Heart right ventricle (tissue), 16 donors: ENCODE data around the gene AFDN. TPM values are rescaled to one million over a fixed set of nuclear protein-coding genes. Genes with fewer than 3 reads are reported as not detected.

Experiments used
- ATAC-seq, 8 donors: fragments of 200-7000 bp; cut with Tn5 transposase; one replicate each; pipeline ENCODE4 v1.9.1; 2020; ENCODE audit warnings: mild to moderate bottlenecking in 8 of 8, moderate library complexity in 8 of 8, moderate number of reproducible peaks in 1 of 8
- DNase-seq, 2 donors: peaks; one replicate each; pipeline ENCODE4 v3.0.0-alpha.2; 2020
- H3K27ac ChIP-seq, 10 donors: fragments of 200-600 bp; sonication (generic) in 2 of 10; one replicate each; pipeline versions ENCODE4 v1.5.0 to v1.8.0; 2020 to 2022; ENCODE audit warnings: mild to moderate bottlenecking in 3 of 10
- H3K27me3 ChIP-seq, 7 donors: fragments of 200-600 bp; one replicate each; pipeline ENCODE4 v1.8.0; 2021 to 2022; ENCODE audit warnings: mild to moderate bottlenecking in 2 of 7
- H3K36me3 ChIP-seq, 9 donors: fragments of 200-600 bp; sonication (generic) in 1 of 9; one replicate each; pipeline versions ENCODE4 v1.5.0 to v1.8.0; 2020 to 2022; ENCODE audit warnings: mild to moderate bottlenecking in 2 of 9
- H3K4me1 ChIP-seq, 9 donors: fragments of 200-600 bp; sonication (generic) in 1 of 9; one replicate each; pipeline versions ENCODE4 v1.5.0 to v1.8.0; 2020 to 2022; ENCODE audit warnings: mild to moderate bottlenecking in 4 of 9
- H3K4me3 ChIP-seq, 10 donors: fragments of 200-600 bp; sonication (generic) in 2 of 10; one replicate each; pipeline versions ENCODE4 v1.5.0 to v1.8.0; 2020 to 2022; ENCODE audit warnings: mild to moderate bottlenecking in 7 of 10, moderate library complexity in 2 of 10
- H3K9me3 ChIP-seq, 11 donors: fragments of 200-600 bp in 10 of 11; sonication (generic) in 2 of 11; one replicate each; pipeline versions ENCODE4 v1.5.0 to v1.8.0; 2013 to 2022; ENCODE audit warnings: mild to moderate bottlenecking in 2 of 11, control low read depth in 1 of 11, moderate library complexity in 1 of 11
- CTCF ChIP-seq, 9 donors: fragments of 200-600 bp; sonication (generic) in 2 of 9; IDR thresholded peaks; one replicate each; pipeline versions ENCODE4 v1.5.0 to v1.8.0; 2021 to 2022; ENCODE audit warnings: antibody characterized with exemption in 9 of 9, mild to moderate bottlenecking in 5 of 9, moderate library complexity in 1 of 9
- WGBS, 2 donors: extraction: QIAGEN DNeasy Blood & Tissue Kit; methylation state at CpG; one replicate each; pipeline ENCODE4 v1.1.7; 2013; ENCODE audit warnings: inconsistent platforms in 1 of 2; 5-methylcytosine and 5-hydroxymethylcytosine counted together
- intact Hi-C, 10 donors: fragments of 100-400 bp; cut with DNase I; formaldehyde crosslinking; loops; one replicate each; pipeline versions ENCODE4 v1.11.1 to v1.14.2; 2022
- polyA plus RNA-seq, 2 donors: library from polyadenylated mRNA; stranded (reverse); fragments of 200-250 nt; gene quantifications; one replicate each; pipeline ENCODE4 v1.2.3, GENCODE V29; 2013
- total RNA-seq, 10 donors: library from RNA; stranded (reverse); fragmentation: NEBNext Ultra II Directional in 3 of 10; extraction: Animal tissue kit (Norgen Biotek cat#: 25700) in 3 of 10; gene quantifications; one replicate each; pipeline versions ENCODE4 v1.2.1 to v1.2.4, GENCODE V29; 2021 to 2023
- donor health status: Arrhythmogenic right ventricular cardiomyopathy.
- donor health status: ischemic (EF 13 %, LVEDD 7.1; RV severe dilation, severe dysfunction).
- donor health status: healthy with polysubstance abuse.
- donor health status: DM: no; HTN: yes; CAD: no.
- donor health status: DM: no; HTN: no; CAD: no.
- donor health status: ischemic (EF 25% LVEDD 6.9; RV normal size, moderate dysfunction).
- donor health status: ischemic (EF 25% LVEDD 5.7; RV mildly dilated, moderate dysfunction).
- donor health status: healthy.
- donor health status: DM: yes; HTN: yes; CAD: no.
- donor health status: Ischemic cardiomyopathy.
- donor health status: ischemic (EF 35%, LVEDD 5.7; RV mildly dilated, moderate dysfunction).
- donor health status: nonischemic (EF 11% LVEDD 7.7; RV severe dilation, severe dysfunction).
- donor health status: DM: yes; HTN: yes; CAD: no.
- donor health status: PGD.
- donor health status: ischemic (EF 29% LVEDD 5.4; RV normal size, mild dysfunction).
- donor health status: nonischemic (EF 23%, LVEDD 6.1; RV moderate dilation, normal function).

The AFDN gene
- total and polyA plus RNA-seq, 12 donors, result 17.4 to 79.9 (median 58.0) TPM

GRCh38 chr6:168016176-168016620, 189.5 kb downstream of the AFDN start:
- DNase-seq, result no peak

GRCh38 chr6:168016721-168017525, 190.2 kb downstream of the AFDN start:
- intact Hi-C loops, result no loop called here
- WGBS, 2 donors, result 74 to 75% methylated on average over 18 of the region's 18 CpGs
- H3K4me1 ChIP-seq, result peaks cover 0 to 29% (median 11%) of the 10 kb centered on the region in 9 donors
- no peak for TF ChIP-seq CTCF (IDR thresholded peaks at IDR 0.05)
- no peak overlapping the region for H3K4me3 ChIP-seq
- no peaks in the 10 kb centered on the region for H3K27me3 ChIP-seq
- H3K27ac ChIP-seq, result no peak overlapping the region
- no peak for ATAC-seq
- no peaks in the 10 kb centered on the region for H3K36me3 ChIP-seq
- peaks cover 0 to 9% (median 3%) of the 10 kb centered on the region in 11 donors for H3K9me3 ChIP-seq
- DNase-seq, result no peak

More at GRCh38 chr6:168016176-168016620, 189.5 kb downstream of the AFDN start:
- ATAC-seq, result no peak
- H3K27ac ChIP-seq, result no peak overlapping the region
- no peak for TF ChIP-seq CTCF (IDR thresholded peaks at IDR 0.05)
- peaks cover 0 to 29% (median 11%) of the 10 kb centered on the region in 9 donors for H3K4me1 ChIP-seq
- intact Hi-C loops, result no loop called here
- no peak overlapping the region for H3K4me3 ChIP-seq
- no peaks in the 10 kb centered on the region for H3K27me3 ChIP-seq
- H3K9me3 ChIP-seq, result peaks cover 0 to 17% (median 11%) of the 10 kb centered on the region in 11 donors
- H3K36me3 ChIP-seq, result no peaks in the 10 kb centered on the region
- 92 to 95% methylated on average over 18 of the region's 18 CpGs for WGBS, 2 donors

GRCh38 chr6:168017629-168018028, 190.9 kb downstream of the AFDN start:
- Histone ChIP-seq H3K4me3 (no peak overlapping the region), H3K27ac (no peak overlapping the region), H3K9me3 (peaks cover 0 to 2% (median 0%) of the 10 kb centered on the region in 11 donors), H3K36me3 (no peaks in the 10 kb centered on the region), H3K4me1 (peaks cover 0 to 29% (median 11%) of the 10 kb centered on the region in 9 donors), H3K27me3 (no peaks in the 10 kb centered on the region)
- ATAC-seq, result no peak
- 61 to 65% methylated on average over 11 of the region's 11 CpGs for WGBS, 2 donors
- intact Hi-C loops, result no loop called here
- no peak for DNase-seq
- no peak for TF ChIP-seq CTCF (IDR thresholded peaks at IDR 0.05)

GRCh38 chr6:168018664-168019063, 192.0 kb downstream of the AFDN start:
- Histone ChIP-seq H3K4me1 (peaks cover 0 to 24% (median 11%) of the 10 kb centered on the region in 9 donors), H3K27me3 (no peaks in the 10 kb centered on the region), H3K4me3 (no peak overlapping the region), H3K27ac (no peak overlapping the region), H3K36me3 (no peaks in the 10 kb centered on the region), H3K9me3 (no peaks in the 10 kb centered on the region)
- TF ChIP-seq CTCF (IDR thresholded peaks at IDR 0.05), result no peak
- WGBS, 2 donors, result 84 to 86% methylated on average over 15 of the region's 15 CpGs
- ATAC-seq (no peak), DNase-seq (no peak)
- intact Hi-C loops, result no loop called here
